ENCODE data around the gene MAGOH.

DNA sequence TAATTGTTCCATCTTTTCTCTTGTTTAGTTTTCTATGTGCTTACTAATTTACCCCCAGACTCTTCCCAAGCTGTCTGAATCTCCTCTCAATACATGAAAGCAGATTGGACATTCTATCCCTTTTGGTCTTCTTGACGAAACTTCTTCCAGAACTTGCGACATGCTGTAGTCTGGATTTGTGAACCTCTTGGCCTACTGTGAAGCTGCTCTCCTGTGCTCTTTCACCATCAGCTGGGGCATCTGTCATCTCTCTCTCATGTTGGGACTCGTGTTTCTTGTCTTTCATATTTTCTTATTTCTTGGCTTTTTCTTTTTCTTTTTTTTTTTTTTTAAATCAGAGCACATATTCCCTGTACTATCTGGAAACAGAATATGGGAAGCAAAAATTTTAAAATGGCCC is 34.9 kb downstream of the MAGOH start:
- no peak for TF ChIP-seq GLIS3 (CRISPR knock-in tag; IDR thresholded peaks at IDR 0.05)
- TF ChIP-seq ZFP3 (CRISPR knock-in tag; IDR thresholded peaks at IDR 0.05): no peak
